Measurements from ENCODE around the gene AEN.

Gene AEN

DNA sequence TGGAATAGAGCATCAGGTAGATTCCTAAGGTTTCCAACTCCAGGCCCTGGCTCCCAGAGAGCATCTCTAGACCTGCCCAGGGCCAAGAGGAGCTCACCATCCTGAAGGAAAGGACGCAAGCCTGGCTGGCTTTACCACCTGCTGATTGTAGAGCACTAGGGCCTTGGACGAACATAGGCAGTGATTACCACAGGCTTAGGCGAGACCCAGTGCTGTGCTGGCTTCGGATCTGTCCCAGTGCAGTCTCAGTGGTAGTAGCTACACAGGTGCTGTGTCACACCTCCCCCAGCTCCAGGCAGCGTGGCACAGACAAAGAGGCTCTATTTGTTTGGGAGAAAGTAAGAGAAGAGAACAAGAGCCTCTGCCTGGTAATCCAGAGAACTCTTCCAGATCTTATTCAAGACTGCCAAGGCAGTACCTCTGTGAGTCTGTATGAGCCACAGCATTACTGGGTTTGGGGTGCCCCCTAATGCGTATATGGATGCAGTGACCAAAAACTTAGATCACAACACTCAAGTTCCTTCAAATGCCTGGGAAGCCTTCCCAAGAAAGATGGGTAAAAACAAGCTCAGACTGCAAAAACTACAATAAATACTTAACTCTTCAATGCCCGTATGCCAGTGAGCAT is 43.1 kb downstream of the AEN start:
- DNase-seq (ENCODE audit: low spot score) = peak; percentile 64

DNA sequence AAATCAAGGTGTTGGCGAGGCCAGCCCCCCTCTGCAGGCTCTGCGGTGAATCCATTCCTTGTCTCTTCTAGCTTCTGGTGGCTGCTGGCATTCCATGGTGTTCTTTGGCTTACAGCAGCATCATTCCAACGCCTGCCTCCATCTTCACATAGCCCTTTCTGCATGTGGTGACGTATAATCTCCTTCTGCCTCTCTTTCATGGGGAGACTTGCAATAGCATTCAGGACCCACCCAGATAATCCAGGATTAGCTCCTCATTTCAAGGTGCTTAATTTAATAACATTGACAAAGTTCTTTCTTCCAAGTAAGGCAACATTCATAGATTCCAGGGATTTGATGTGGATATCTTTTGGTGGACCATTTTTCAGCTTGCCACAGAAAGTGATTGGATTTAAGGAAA is 53.5 kb downstream of the AEN start:
- DNase-seq (ENCODE audit: low spot score) = no peak

DNA sequence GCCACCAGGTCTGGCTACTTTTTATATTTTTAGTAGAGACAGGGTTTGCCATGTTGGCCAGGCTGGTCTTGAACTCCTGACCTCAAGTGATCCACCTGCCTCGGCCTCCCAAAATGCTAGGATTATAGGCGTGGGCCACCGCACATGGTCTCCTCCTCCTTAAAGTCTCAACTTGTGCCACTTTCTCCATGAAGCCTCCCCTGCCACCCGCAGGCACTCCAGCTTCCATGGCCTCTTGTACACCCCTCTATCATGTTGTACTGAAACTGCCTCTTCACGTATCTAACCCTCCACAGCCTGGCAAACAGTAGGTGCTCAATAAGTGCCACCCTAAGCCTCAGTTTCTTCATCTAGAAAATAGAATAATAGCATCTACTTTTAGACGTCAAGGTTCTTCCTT is 57.6 kb downstream of the AEN start:
- DNase-seq (ENCODE audit: low spot score) = no peak

DNA sequence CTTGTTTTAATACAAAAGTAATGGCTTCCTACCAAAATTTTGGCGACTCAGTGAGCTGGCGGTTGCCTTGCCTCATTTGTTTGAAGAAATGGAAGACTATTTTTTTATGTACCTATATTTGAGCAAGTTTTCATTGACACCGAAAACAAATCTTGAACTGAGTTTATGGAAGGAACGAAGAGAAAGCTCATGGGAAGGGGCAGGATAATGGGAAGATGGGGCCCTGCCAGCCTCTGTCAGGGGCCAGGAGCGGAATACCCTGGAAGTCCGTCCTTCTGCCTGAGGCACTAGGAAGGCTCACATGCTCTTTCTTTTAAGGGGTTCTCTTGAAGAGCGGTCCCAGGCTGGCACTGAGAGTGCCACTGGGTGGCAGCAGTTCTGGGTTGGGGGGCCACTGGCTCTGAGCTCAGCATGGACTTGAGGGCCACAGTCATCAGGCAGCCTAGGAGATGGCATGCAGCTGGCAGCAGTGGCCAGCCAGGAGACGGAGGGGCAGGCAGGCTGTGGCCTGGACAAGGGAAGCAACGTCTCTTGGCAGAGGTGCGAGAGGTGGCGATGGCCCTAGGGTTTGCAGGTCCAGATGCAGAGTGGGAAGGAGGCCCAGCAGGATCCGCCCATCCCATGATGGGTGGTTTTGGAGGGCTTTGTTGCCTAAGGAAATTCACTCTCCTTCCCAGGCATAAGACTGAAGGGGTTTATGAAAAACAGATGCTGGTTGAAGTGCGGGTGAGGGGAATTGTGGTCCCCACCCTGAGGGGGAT is 59.3 kb downstream of the AEN start:
- DNase-seq (ENCODE audit: low spot score) = no peak

DNA sequence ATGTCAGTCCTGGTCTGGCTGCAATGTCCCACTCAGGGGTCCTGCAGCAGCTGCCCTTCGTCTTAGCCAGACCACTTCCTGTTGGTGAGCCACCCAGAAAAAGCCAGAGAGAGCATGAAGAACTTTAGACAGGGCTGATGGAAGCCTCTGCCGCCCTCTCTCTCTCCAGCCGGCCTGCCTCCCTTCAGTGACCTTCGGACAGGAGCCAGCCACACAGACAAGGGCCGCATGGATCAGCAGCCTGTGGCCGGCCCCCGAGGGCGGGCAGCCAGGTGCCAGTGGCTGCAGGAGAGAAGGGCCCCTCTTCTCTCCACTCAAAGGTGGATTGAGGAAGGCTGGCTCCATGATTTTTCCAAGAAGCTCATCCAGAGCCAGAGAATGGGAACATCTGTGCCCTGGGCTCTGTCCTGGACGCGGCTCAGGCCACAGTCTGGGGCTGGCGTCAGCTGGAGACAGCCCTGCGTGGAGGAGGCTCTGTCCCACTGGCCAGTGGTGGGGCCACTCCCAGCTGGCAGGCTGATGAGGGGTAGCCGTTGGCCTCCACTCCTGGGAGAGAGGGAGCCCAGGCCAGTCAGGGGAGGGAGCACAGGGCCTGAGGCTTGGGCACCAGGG is 60.6 kb downstream of the AEN start:
- peak; percentile 70 for DNase-seq (ENCODE audit: low spot score)
